Measurements from ENCODE around the gene ARSI.

The ARSI gene

GRCh38 chr5:150320044-150320613 is 17.4 kb upstream of the ARSI start (continued):
- TF ChIP-seq ZNF585B (tag by site-specific recombination; IDR thresholded peaks at IDR 0.05) (no peak), ZNF530 (tag by site-specific recombination; IDR thresholded peaks at IDR 0.05; ENCODE audit: low read depth) (no peak), PATZ1 (tag by site-specific recombination; IDR thresholded peaks at IDR 0.05) (peak; percentile 85), AEBP2 (tag by site-specific recombination; IDR thresholded peaks at IDR 0.05; ENCODE audit: borderline replicate concordance) (no peak), ZNF266 (tag by site-specific recombination; IDR thresholded peaks at IDR 0.05; ENCODE audit: low read depth) (no peak), ELK4 (IDR thresholded peaks at IDR 0.05; ENCODE audit: borderline replicate concordance, low read depth, low read length) (no peak), PRDM6 (tag by site-specific recombination; IDR thresholded peaks at IDR 0.05) (no peak), WT1 (tag by site-specific recombination; IDR thresholded peaks at IDR 0.05) (0 out of 2 replicates have a peak, but pooled peaks have one; percentile 42), ZNF501 (tag by site-specific recombination; IDR thresholded peaks at IDR 0.05) (no peak), ZNF350 (tag by site-specific recombination; IDR thresholded peaks at IDR 0.05) (no peak), ZNF37A (tag by site-specific recombination; IDR thresholded peaks at IDR 0.05) (no peak), ZBTB11 (tag by site-specific recombination; conservative IDR thresholded peaks at IDR 0.05; ENCODE audit: low read depth) (no peak), ZNF660 (tag by site-specific recombination; IDR thresholded peaks at IDR 0.05) (peak; percentile 99), ZNF214 (tag by site-specific recombination; IDR thresholded peaks at IDR 0.05; ENCODE audit: borderline replicate concordance) (no peak), PBX3 (CRISPR knock-in tag; IDR thresholded peaks at IDR 0.05) (no peak), ZNF785 (tag by site-specific recombination; IDR thresholded peaks at IDR 0.05) (no peak), MYNN (tag by site-specific recombination; IDR thresholded peaks at IDR 0.05; ENCODE audit: borderline replicate concordance) (no peak), ZNF404 (tag by site-specific recombination; IDR thresholded peaks at IDR 0.05) (no peak), CTCF (tag by site-specific recombination; IDR thresholded peaks at IDR 0.05) (no peak), ZNF23 (tag by site-specific recombination; IDR thresholded peaks at IDR 0.05; ENCODE audit: borderline replicate concordance) (no peak), YY2 (tag by site-specific recombination; IDR thresholded peaks at IDR 0.05) (no peak), BCL11A (tag by site-specific recombination; IDR thresholded peaks at IDR 0.05; ENCODE audit: low read depth) (peak; percentile 81), ZSCAN23 (tag by site-specific recombination; IDR thresholded peaks at IDR 0.05) (peak; percentile 78; the same call in 1 of the 2 replicates), ZNF747 (tag by site-specific recombination; IDR thresholded peaks at IDR 0.05) (no peak), ZNF394 (tag by site-specific recombination; IDR thresholded peaks at IDR 0.05; ENCODE audit: borderline replicate concordance) (0 out of 2 replicates have a peak, but pooled peaks have one; percentile 22)

All from HEK293 (cell line).